ENCODE measurements around the gene SFXN2.

Gene SFXN2

GRCh38 chr10:102779680-102780526, 65.5 kb downstream of the SFXN2 start:
- DNase-seq = no peak

DNA sequence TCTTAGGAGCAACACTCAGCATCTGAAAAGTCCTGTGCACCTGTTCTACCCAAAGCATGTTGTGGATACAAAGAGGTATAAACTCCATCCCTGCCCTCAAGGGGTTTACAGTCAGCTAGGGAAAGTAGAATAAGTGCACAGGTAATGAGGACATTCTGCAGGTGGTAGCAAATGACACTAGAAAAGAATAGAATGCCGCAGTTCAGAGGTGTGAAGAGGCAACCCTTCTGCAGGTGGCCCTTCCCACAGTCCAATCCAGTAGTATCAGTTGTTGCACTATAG, 66.0 kb downstream of the SFXN2 start:
- no peak for DNase-seq

- DNase-seq = no peak
These were observed 66.9 kb downstream of the SFXN2 start for GRCh38 chr10:102781090-102781920.

DNA sequence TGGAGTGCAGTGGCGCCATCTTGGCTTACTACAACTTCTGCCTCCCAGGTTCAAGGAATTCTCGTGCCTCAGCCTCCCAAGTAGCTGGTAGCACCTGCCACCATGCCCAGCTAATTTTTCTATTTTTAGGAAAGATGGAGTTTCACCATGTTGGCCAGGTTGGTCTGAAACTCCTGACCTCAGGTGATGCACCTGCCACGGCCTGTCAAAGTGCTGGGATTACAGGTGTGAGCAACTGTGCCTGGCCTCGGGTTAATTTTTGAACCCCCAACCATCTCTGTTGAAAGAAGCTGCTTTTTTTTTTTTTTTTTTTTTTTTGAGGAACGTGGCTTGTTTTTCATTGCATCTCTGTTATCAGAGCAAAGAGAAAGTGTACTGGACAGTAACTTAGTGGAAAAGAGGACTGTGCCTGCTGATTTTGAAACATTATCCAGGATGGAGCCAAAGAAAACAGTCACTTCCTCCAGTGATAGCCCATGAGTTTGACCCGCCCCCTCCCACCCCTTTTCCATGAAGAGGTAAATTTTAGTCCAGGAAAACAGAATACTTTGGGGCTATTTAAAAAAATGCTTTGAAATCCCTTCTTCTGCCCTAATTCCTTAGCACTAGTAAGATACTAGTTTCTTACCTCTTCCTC, 67.6 kb downstream of the SFXN2 start:
- no peak for DNase-seq

DNA sequence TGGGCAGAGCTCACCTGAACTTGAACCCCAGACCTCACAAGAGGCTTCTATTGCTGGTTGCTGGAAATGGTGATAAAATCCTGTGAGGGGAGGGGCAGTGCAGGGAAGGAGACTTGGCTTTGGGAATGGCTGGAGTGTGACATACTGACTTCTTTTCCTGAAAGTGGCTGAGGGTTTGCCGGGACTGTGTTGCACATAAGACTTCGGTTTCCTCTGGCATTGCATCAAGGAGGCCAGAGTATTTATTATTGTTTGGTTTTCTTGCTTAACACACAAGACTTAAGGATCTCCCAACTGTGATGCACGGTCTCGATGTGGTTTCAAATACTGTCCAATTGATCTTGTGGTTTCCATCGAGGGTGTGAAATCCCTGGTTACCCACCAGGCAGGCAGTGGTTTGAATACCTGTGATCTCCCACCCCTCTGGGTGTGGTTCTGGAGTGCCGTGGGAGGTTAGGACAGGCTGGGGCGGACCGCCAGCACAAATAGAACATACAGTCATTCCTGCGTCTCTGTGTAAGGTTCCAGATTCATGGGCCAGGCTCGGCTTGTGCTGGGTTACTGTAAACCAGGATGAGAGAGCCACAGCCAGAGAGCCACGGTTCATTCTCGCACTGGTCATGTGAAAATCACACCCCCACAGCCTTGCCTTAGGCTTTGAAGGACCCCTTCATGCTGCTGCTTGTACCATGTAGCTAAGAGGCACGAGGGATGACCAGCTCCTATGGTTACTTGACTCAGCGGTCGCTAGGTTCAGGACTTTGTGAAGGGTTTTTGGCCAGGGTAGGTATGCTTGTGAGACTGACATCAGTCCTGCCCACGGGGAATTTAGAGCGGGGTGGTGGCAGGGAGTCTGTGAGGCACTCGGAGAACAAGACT, 68.5 kb downstream of the SFXN2 start:
- no peak for DNase-seq

DNA sequence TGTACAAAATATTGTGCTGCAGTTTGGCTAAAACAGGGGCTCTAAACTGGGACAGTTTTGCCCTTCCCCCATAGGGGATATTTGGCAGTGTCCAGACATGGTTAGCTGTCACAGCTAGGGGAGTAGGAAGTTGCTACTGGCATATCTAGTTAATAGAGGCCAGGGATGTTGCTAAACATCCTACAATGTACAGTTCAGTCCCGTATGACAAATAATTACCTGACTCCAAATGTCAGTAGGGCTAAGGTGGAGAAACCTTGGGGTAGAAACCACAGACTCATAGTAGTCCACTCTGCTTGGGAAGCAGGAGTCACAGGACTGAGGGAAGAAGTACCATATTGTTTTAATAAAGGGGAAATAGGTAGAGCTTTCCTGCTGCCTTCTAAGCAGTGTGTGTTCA, 69.1 kb downstream of the SFXN2 start:
- no peak for DNase-seq

DNA sequence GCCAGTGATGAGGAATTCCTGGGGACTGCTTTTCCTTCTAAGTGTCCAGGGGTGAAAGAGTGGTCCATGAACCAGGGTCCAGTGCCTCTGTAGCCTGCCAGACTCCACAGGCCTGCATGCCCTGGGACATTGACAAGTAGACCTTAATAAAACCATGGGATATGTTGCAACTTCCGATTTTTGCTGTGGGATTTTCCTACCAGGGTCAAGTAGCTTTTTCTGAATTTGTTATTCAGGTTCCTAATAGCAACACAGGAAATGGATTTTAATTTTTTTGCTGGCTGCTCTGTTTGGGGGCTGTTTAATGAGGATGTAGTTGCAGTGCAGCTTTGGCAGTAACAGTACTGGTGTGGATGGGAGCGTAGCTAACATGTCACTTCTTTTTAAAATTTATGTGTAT, 71.4 kb downstream of the SFXN2 start:
- DNase-seq = no peak

- DNase-seq = no peak
These were observed 77.4 kb downstream of the SFXN2 start for GRCh38 chr10:102791754-102792395.
